Inferior parietal cortex (tissue), 1 donor: ENCODE data around the gene YIF1B.
"Not testable (repeated sequence)": the region's sequence is repeated elsewhere in the genome, so short reads cannot be mapped to it uniquely, and the experiment has no call there.

Experiments used
- DNase-seq: peaks from one replicate; pipeline ENCODE4 v3.0.0-alpha.2; 2016; ENCODE audit errors: extremely low spot score

YIF1B gene

GRCh38 chr19:38315657-38316476 lies at the start of gene YIF1B:
Gene YIF1B, minus strand, starts transcription at chr19:38315947. Its CDS starts 30 bp downstream, at chr19:38315917.
- DNase-seq: peak; percentile 95

GRCh38 chr19:38362946-38363688 lies 47.4 kb upstream of the YIF1B start:
- DNase-seq: not testable (repeated sequence)

- no peak for DNase-seq
Observed at GRCh38 chr19:38362076-38362945, 46.6 kb upstream of the YIF1B start.

- DNase-seq: peak; percentile 28
Observed at GRCh38 chr19:38361633-38362075, 45.9 kb upstream of the YIF1B start.

- DNase-seq: no peak
Observed at GRCh38 chr19:38360839-38361631, 45.3 kb upstream of the YIF1B start.

- DNase-seq: no peak
Observed at GRCh38 chr19:38360351-38360750, 44.6 kb upstream of the YIF1B start.

GRCh38 chr19:38359242-38360021 lies 43.7 kb upstream of the YIF1B start:
- no peak for DNase-seq

- DNase-seq: no peak
Observed at GRCh38 chr19:38358071-38358470, 42.3 kb upstream of the YIF1B start.

GRCh38 chr19:38355728-38356725 lies 40.3 kb upstream of the YIF1B start:
- DNase-seq: no peak

GRCh38 chr19:38352611-38353010 lies 36.9 kb upstream of the YIF1B start:
- DNase-seq: no peak

- DNase-seq: no peak
Observed at GRCh38 chr19:38351865-38352395, 36.2 kb upstream of the YIF1B start.

- no peak for DNase-seq
Observed at GRCh38 chr19:38350883-38351282, 35.1 kb upstream of the YIF1B start.

- no peak for DNase-seq
Observed at GRCh38 chr19:38346837-38347236, 31.1 kb upstream of the YIF1B start.

- DNase-seq: no peak
Observed at GRCh38 chr19:38340927-38341326, 25.2 kb upstream of the YIF1B start.

GRCh38 chr19:38339011-38339410 lies 23.3 kb upstream of the YIF1B start:
- DNase-seq: not testable (repeated sequence)

- no peak for DNase-seq
Observed at GRCh38 chr19:38337360-38337653, 21.6 kb upstream of the YIF1B start.

GRCh38 chr19:38336638-38337359 lies 21.1 kb upstream of the YIF1B start:
- DNase-seq: peak; percentile 71

GRCh38 chr19:38335949-38336637 lies 20.3 kb upstream of the YIF1B start:
- peak; percentile 89 for DNase-seq
